Embryonic facial prominence (tissue), 1 donor: Measurements from ENCODE around the gene RBKS.

ENCODE experiments used
- DNase-seq: peaks from one replicate; pipeline ENCODE4 v3.0.0-alpha.2; 2016; ENCODE audit errors: extremely low spot score

The RBKS gene

DNA sequence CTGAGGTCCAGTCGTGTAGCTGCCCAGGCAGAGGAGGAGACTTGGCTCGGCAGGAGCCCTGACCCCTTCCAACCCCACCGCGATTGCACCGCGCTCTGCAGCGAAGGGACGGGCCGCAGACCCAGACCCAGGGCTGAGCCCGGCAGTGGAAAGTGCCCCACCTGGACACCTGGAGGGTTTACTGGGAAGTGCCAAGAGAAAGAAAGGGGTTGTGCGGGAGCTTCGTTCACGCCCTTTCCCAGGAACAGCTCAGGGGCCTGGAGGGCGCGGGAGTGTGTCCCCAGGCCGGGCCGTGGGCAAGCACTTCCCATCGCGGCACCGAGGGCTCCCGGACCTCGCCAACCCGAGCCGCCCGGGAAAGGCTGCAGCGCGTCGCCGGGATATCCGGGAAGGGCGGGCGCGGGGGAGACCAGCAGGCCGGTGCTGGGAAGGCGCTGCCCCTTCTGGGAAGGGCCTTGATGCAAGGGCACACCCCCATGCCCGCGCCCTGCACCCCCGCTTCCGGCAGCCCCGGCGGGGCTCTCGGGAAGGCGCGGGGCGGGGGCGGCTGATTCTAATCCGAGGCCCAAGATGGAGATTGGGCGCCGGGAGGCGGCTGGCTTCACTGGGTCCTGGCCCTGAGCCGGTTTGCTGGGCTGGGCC, 154.8 kb downstream of the RBKS start:
- no peak for DNase-seq

DNA sequence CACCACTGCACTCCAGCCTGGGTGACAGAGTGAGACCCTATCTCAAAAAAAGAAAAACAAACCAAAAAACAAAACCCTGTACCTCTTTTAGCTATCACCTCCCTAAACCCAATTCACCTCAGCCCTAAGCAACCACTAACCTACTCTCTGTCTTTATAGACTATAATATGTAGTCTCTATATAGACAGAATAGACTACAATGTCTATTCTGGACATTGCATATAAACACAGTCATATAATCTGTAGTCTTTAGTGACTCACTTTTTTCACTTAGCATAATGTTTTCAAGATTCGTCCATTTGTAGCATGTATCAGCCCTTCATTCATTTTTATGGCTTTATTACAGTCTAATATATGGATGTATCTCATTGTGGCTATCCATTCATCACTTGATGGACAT, 155.9 kb downstream of the RBKS start:
- DNase-seq: no peak
